Measurements from ENCODE around the gene CX3CR1. TPM values are rescaled to one million over a fixed set of nuclear protein-coding genes. Genes with fewer than 3 reads are reported as not detected.
"Not testable (repeated sequence)": the region's sequence is repeated elsewhere in the genome, so short reads cannot be mapped to it uniquely, and the experiment has no call there.

CX3CR1 gene
- total and polyA plus RNA-seq, 4 donors: 27.7 to 70.2 (median 42.7) TPM

DNA sequence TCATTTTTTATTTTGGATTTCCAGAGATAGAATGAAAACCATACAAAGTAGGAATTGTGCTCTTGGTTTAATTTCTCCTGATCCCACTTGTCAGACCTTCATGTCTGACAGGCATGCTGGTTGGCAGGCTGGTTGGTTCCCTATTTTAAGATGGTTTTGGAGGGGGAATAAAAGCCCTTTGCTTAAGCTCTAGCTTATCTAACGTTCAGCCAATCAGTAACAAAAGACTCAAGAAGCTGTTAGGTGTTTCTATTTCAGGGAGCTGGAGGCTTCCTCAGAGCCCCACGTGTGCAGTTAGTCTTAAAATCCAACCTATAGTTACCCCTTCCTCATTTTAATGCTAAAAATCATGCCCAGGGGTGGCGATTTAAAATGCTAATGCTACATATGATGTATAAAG, 47.0 kb downstream of the CX3CR1 start:
- no CpG with 5 or more reads among the region's 3 CpGs for WGBS (ENCODE audit: insufficient coverage)
- Histone ChIP-seq H3K27ac (ENCODE audit: low read depth, low read length) (no peak overlapping the region), H3K36me3 (ENCODE audit: control insufficient read depth, insufficient read depth, low read length) (no peaks in the 10 kb centered on the region), H3K4me3 (ENCODE audit: low read depth, low read length) (no peak overlapping the region), H3K27me3 (ENCODE audit: control insufficient read depth, insufficient read depth, low read length) (peaks cover 3% of the 10 kb centered on the region), H3K4me1 (ENCODE audit: control insufficient read depth, insufficient read depth, low read length) (no peaks in the 10 kb centered on the region), H3K9me3 (ENCODE audit: control insufficient read depth, insufficient read depth, low read length) (no peaks in the 10 kb centered on the region)
- DNase-seq (ENCODE audit: low read depth in 4 of 6, low spot score in 6 of 6): peak in 1 of 6 donors; percentile 1

DNA sequence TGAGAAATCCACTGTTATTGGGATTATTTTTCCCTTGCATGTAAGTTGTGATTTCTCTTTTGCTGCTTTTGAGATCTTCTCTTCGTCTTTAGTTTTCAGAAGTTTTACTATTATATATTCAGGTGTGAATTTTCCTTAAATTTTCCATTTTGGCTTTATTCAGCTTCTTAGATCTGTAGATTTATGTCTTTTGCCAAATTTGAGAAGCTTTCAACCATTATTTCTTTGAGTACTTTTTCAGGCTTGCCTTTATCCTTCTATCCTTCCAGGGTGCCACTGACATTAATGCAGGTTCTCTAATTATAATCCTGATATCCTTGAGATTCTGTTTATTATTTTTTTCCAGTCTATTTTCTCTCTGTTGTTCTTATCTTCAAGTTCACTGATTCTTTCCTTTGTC, 49.4 kb downstream of the CX3CR1 start:
- H3K36me3 ChIP-seq (ENCODE audit: control insufficient read depth, insufficient read depth, low read length): no peaks in the 10 kb centered on the region
- peaks cover 3% of the 10 kb centered on the region for H3K27me3 ChIP-seq (ENCODE audit: control insufficient read depth, insufficient read depth, low read length)
- DNase-seq (ENCODE audit: low read depth in 4 of 6, low spot score in 6 of 6): no peak
- no peaks in the 10 kb centered on the region for H3K4me1 ChIP-seq (ENCODE audit: control insufficient read depth, insufficient read depth, low read length)
- WGBS (ENCODE audit: insufficient coverage): no CpG with 5 or more reads among the region's 1 CpG
- H3K9me3 ChIP-seq (ENCODE audit: control insufficient read depth, insufficient read depth, low read length): no peaks in the 10 kb centered on the region
- no peak overlapping the region for H3K4me3 ChIP-seq (ENCODE audit: low read depth, low read length)
- no peak overlapping the region for H3K27ac ChIP-seq (ENCODE audit: low read depth, low read length)

DNA sequence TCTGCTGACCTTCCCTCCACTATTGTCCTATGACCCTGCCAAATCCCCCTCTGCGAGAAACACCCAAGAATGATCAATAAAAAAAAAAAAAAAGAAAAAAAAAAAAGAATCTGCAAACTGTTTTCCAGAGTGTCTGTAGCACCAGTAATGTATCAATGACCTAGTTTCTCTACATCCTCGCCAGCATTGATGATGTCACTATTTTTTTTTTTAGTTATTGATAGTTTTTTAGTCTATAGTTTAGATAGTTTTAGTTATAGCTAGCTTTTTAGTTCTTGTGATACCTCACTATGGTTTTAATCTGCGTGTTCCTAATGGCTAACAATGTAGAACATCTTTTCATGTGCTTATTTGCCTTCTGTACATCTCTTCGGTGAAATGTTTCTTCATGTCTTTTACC, 51.3 kb downstream of the CX3CR1 start:
- Histone ChIP-seq H3K27me3 (ENCODE audit: control insufficient read depth, insufficient read depth, low read length) (peaks cover 3% of the 10 kb centered on the region), H3K4me1 (ENCODE audit: control insufficient read depth, insufficient read depth, low read length) (no peaks in the 10 kb centered on the region), H3K36me3 (ENCODE audit: control insufficient read depth, insufficient read depth, low read length) (no peaks in the 10 kb centered on the region), H3K4me3 (ENCODE audit: low read depth, low read length) (no peak overlapping the region), H3K9me3 (ENCODE audit: control insufficient read depth, insufficient read depth, low read length) (no peaks in the 10 kb centered on the region), H3K27ac (ENCODE audit: low read depth, low read length) (no peak overlapping the region)
- no CpG with 5 or more reads among the region's 4 CpGs for WGBS (ENCODE audit: insufficient coverage)
- no peak for DNase-seq (ENCODE audit: low read depth in 4 of 6, low spot score in 6 of 6)

DNA sequence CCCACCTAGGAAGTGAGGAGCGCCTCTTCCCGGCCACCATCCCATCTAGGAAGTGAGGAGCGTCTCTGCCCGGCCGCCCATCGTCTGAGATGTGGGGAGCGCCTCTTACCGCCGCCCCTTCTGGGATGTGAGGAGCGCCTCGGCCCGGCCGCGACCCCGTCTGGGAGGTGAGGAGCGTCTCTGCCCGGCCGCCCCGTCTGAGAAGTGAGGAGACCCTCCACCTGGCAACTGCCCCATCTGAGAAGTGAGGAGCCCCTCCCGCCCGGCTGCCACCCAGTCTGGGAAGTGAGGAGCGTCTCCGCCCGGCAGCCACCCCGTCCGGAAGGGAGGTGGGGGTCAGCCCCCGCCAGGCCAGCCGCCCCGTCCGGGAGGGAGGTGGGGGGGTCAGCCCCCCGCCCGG, 52.2 kb downstream of the CX3CR1 start:
- not testable (repeated sequence) for H3K4me3 ChIP-seq (ENCODE audit: low read depth, low read length); H3K4me1 ChIP-seq (ENCODE audit: control insufficient read depth, insufficient read depth, low read length); DNase-seq (ENCODE audit: low read depth in 4 of 6, low spot score in 6 of 6); H3K9me3 ChIP-seq (ENCODE audit: control insufficient read depth, insufficient read depth, low read length); H3K36me3 ChIP-seq (ENCODE audit: control insufficient read depth, insufficient read depth, low read length); H3K27ac ChIP-seq (ENCODE audit: low read depth, low read length); H3K27me3 ChIP-seq (ENCODE audit: control insufficient read depth, insufficient read depth, low read length)
- WGBS (ENCODE audit: insufficient coverage): 95% methylated on average over 4 of the region's 32 CpGs

DNA sequence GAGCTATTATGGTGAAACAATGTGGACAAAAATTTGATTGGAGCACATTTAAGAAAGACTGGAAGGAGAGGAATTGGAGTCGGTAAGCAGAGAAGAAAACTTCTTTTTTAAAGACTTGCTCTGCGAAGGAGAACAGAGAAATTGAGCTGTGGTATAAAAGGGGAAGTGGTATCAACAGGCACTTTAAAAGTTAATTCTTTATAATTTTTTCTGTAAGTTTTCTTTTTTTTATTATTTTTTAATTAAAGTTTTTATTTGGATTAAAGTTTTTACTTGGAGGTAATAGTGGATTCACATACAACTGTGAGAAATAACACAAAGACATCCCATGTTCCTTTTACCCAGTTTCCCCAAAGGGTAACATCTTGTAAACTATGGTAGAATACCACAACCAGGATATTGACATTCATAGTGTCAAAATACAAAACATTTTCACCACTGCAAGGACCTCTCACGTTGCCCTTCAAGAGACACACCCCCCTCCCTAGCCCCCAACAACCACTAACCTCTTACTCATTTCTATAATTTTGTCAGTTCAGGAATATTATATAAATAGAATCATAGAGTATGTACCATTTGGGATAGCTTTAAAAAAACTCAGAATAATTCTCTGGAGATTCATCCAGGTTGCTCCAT, 53.6 kb downstream of the CX3CR1 start:
- H3K27me3 ChIP-seq (ENCODE audit: control insufficient read depth, insufficient read depth, low read length): no peaks in the 10 kb centered on the region
- H3K4me1 ChIP-seq (ENCODE audit: control insufficient read depth, insufficient read depth, low read length): no peaks in the 10 kb centered on the region
- H3K4me3 ChIP-seq (ENCODE audit: low read depth, low read length): no peak overlapping the region
- no peaks in the 10 kb centered on the region for H3K9me3 ChIP-seq (ENCODE audit: control insufficient read depth, insufficient read depth, low read length)
- H3K36me3 ChIP-seq (ENCODE audit: control insufficient read depth, insufficient read depth, low read length): no peaks in the 10 kb centered on the region
- no peak overlapping the region for H3K27ac ChIP-seq (ENCODE audit: low read depth, low read length)
- no peak for DNase-seq (ENCODE audit: low read depth in 4 of 6, low spot score in 6 of 6)
- 100% methylated on average over 1 of the region's 3 CpGs for WGBS (ENCODE audit: insufficient coverage)

DNA sequence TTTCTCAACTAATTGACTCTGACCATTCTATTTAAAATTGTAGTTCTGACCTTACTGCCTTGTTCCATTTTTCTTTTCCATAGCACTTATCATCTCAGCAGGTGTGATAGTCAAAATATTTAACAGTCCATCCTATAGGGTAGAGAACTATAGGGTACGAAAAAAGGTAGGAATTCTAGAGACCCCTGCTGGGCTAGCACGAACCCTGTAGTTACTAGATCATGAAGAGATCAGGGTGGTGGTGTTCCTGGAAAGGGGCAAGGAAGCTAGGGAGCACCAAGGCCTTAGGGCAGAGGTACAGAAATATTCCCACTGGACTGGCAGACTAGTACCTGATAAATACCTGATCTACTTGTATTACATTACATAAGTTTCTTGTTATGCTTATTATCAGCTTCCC, 55.5 kb downstream of the CX3CR1 start:
- Histone ChIP-seq H3K27ac (ENCODE audit: low read depth, low read length) (no peak overlapping the region), H3K4me1 (ENCODE audit: control insufficient read depth, insufficient read depth, low read length) (no peaks in the 10 kb centered on the region), H3K27me3 (ENCODE audit: control insufficient read depth, insufficient read depth, low read length) (no peaks in the 10 kb centered on the region), H3K36me3 (ENCODE audit: control insufficient read depth, insufficient read depth, low read length) (no peaks in the 10 kb centered on the region), H3K9me3 (ENCODE audit: control insufficient read depth, insufficient read depth, low read length) (no peaks in the 10 kb centered on the region), H3K4me3 (ENCODE audit: low read depth, low read length) (no peak overlapping the region)
- WGBS (ENCODE audit: insufficient coverage): 45% methylated on average over 1 of the region's 2 CpGs
- DNase-seq (ENCODE audit: low read depth in 4 of 6, low spot score in 6 of 6): no peak

DNA sequence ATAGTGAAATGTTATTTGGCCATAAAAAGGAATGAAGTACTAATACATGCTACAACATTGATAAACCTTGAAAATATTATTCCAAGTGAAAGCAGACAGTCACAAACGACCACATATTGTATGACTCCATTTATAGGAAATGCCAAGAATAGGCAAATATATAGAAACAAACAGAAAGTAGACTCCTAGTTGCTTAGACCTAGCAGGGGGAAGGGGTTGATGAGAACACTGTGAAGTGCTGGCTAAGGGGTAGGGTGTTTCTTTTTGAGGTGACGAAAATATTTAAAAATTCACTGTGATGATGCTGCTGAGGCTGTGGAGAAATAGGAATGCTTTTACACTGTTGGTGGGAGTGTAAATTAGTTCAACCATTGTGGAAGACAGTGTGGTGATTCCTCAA, 56.9 kb downstream of the CX3CR1 start:
- no peak for DNase-seq (ENCODE audit: low read depth in 4 of 6, low spot score in 6 of 6)
- H3K4me3 ChIP-seq (ENCODE audit: low read depth, low read length): no peak overlapping the region
- no peaks in the 10 kb centered on the region for H3K4me1 ChIP-seq (ENCODE audit: control insufficient read depth, insufficient read depth, low read length)
- H3K27me3 ChIP-seq (ENCODE audit: control insufficient read depth, insufficient read depth, low read length): no peaks in the 10 kb centered on the region
- no peaks in the 10 kb centered on the region for H3K36me3 ChIP-seq (ENCODE audit: control insufficient read depth, insufficient read depth, low read length)
- no peaks in the 10 kb centered on the region for H3K9me3 ChIP-seq (ENCODE audit: control insufficient read depth, insufficient read depth, low read length)
- no peak overlapping the region for H3K27ac ChIP-seq (ENCODE audit: low read depth, low read length)
- WGBS (ENCODE audit: insufficient coverage): no CpG with 5 or more reads among the region's 2 CpGs

DNA sequence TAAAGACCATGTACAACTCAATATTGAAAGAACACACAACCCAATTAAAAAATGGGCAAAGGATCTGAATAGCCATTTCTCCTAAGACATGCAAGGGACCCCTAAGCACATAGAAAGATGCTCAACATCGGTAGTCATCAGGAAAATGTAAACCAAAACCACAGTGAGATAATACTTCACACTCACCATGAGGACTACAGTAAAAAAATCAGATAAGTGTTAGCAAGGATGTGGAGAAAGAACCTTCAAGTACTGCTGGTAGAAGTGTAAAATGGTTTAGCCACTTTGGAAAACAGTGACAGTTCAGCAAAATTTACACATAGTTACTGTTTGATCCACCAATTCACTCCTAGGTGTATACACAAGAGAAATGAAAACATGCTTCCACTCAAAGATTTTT, 57.4 kb downstream of the CX3CR1 start:
- WGBS (ENCODE audit: insufficient coverage): no CpG with 5 or more reads among the region's 1 CpG
- H3K36me3 ChIP-seq (ENCODE audit: control insufficient read depth, insufficient read depth, low read length): no peaks in the 10 kb centered on the region
- no peaks in the 10 kb centered on the region for H3K9me3 ChIP-seq (ENCODE audit: control insufficient read depth, insufficient read depth, low read length)
- H3K4me3 ChIP-seq (ENCODE audit: low read depth, low read length): no peak overlapping the region
- H3K27me3 ChIP-seq (ENCODE audit: control insufficient read depth, insufficient read depth, low read length): no peaks in the 10 kb centered on the region
- no peak for DNase-seq (ENCODE audit: low read depth in 4 of 6, low spot score in 6 of 6)
- no peaks in the 10 kb centered on the region for H3K4me1 ChIP-seq (ENCODE audit: control insufficient read depth, insufficient read depth, low read length)
- no peak overlapping the region for H3K27ac ChIP-seq (ENCODE audit: low read depth, low read length)

DNA sequence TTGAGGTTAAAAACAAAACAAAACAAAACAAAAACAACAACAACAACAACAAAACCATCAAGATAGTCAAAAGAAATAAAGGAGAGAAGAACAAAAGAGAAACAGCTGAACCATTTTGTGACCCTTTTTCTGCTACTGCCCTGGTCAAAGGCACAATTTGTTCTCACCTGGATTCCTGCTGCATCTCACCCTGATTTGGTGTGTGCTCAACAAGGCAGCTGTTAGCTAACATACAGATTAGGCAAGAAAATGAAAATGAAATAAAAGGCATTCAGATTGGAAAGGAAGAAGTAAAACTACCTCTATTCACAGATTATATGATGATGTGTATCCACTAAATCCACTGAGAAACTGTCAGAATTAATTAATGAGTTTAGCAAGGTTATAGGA, 58.7 kb downstream of the CX3CR1 start:
- Histone ChIP-seq H3K27me3 (ENCODE audit: control insufficient read depth, insufficient read depth, low read length) (no peaks in the 10 kb centered on the region), H3K4me1 (ENCODE audit: control insufficient read depth, insufficient read depth, low read length) (no peaks in the 10 kb centered on the region), H3K9me3 (ENCODE audit: control insufficient read depth, insufficient read depth, low read length) (no peaks in the 10 kb centered on the region), H3K36me3 (ENCODE audit: control insufficient read depth, insufficient read depth, low read length) (no peaks in the 10 kb centered on the region), H3K27ac (ENCODE audit: low read depth, low read length) (no peak overlapping the region), H3K4me3 (ENCODE audit: low read depth, low read length) (no peak overlapping the region)
- no peak for DNase-seq (ENCODE audit: low read depth in 4 of 6, low spot score in 6 of 6)

DNA sequence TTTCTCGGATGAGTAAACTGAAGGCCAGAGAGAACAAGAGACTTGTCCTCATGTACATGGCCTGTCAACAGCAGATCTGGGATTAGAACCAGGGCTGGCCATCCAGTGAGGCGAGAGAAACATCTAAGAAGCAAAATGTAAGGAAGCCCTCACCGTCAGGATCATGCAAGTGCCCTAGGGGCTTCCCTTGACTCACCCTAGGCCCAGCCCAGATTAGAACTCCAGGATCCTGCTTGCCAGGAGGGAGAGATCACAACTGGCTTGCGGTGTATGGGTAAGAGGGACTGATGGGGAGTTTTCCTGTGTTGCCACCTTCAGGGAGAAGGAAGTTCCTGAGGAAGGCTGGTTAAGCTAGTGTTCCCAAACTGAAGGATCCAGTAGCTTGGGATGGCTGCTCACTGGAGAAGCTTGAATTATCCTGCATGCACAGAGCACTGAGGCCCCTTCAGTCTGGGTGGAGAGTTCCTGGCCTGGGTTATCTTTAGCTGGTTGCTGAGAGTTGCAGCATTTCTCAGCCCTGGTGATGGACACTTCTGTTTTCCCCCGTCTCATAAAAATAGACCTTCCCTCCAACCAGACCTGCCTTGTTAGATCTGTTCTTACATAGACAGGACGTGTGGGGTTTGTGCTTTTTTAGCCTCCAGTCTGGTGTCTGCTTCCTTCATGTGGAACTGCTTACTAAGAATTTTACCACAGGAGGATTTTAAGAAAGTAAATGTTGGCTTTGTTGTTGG, 59.3 kb downstream of the CX3CR1 start:
- Histone ChIP-seq H3K4me3 (ENCODE audit: low read depth, low read length) (no peak overlapping the region), H3K9me3 (ENCODE audit: control insufficient read depth, insufficient read depth, low read length) (no peaks in the 10 kb centered on the region), H3K27ac (ENCODE audit: low read depth, low read length) (no peak overlapping the region), H3K36me3 (ENCODE audit: control insufficient read depth, insufficient read depth, low read length) (no peaks in the 10 kb centered on the region), H3K27me3 (ENCODE audit: control insufficient read depth, insufficient read depth, low read length) (no peaks in the 10 kb centered on the region), H3K4me1 (ENCODE audit: control insufficient read depth, insufficient read depth, low read length) (no peaks in the 10 kb centered on the region)
- WGBS (ENCODE audit: insufficient coverage): 100% methylated on average over 1 of the region's 6 CpGs
- DNase-seq (ENCODE audit: low read depth in 4 of 6, low spot score in 6 of 6): no peak
